Measurements from ENCODE around the gene LSP1. TPM values are rescaled to one million over a fixed set of nuclear protein-coding genes. Genes with fewer than 3 reads are reported as not detected.

The LSP1 gene
- total and polyA plus RNA-seq, 2 of the 8 experiments (the other 6 are each of a cell fraction or from before 2014, with no cell fraction given) = 0.03 TPM; not detected in 1

- H3K27me3 ChIP-seq (replicated peaks in 1 of 4; ENCODE audit: control insufficient read depth in 3 of 4, extremely low read depth in 1 of 4, insufficient read depth in 3 of 4, low read length in 3 of 4) = no peaks in the 10 kb centered on the region
- no peak overlapping the region for H3K56ac ChIP-seq (replicated peaks; ENCODE audit: insufficient read length, low read depth, low read length)
- H3K9me3 ChIP-seq (ENCODE audit: insufficient read depth in 2 of 2, low read depth in 1 of 2, low read length in 1 of 2) = no peaks in the 10 kb centered on the region
- H3K14ac ChIP-seq (ENCODE audit: insufficient read length) = no peak overlapping the region
- H2AFZ ChIP-seq (ENCODE audit: low read length) = no peak overlapping the region
- H3K4ac ChIP-seq (replicated peaks; ENCODE audit: insufficient read length, low read depth, low read length) = no peak overlapping the region
- FAIRE-seq = no peak
- DNase-seq (ENCODE audit: low read depth in 1 of 2, low spot score in 2 of 2) = no peak
- H3K27ac ChIP-seq (ENCODE audit: low read depth, low read length) = no peak overlapping the region
- H3K23me2 ChIP-seq (ENCODE audit: low read depth, low read length) = no peaks in the 10 kb centered on the region
- H2BK15ac ChIP-seq (ENCODE audit: low read length) = no peak overlapping the region
- no peak overlapping the region for H4K91ac ChIP-seq (replicated peaks; ENCODE audit: insufficient read length, low read length)
- H3K23ac ChIP-seq (ENCODE audit: insufficient read length) = no peak overlapping the region
- CTCF ChIA-PET (ENCODE audit: partially characterized antibody) = interaction anchor here (0.8 to 0.9 kb wide), 3 partner anchors 9 to 49 kb away, joined by 3 to 4 read pairs (median 3); no protein-coding TSS in a partner anchor
- 93% methylated on average over 32 of the region's 41 CpGs; no CpG with 5 or more reads in 1 of the 2 experiments for WGBS, 2 experiments (ENCODE audit: extremely low coverage in 1 of 2, insufficient coverage in 1 of 2, insufficient read length in 1 of 2, insufficient replicate concordance in 2 of 2, low coverage in 1 of 2, low lambda C conversion rate in 2 of 2, missing lambda C conversion rate in 1 of 2)
- peaks cover 0 to 3% (median 0%) of the 10 kb centered on the region in 4 experiments; a peak in 3 of 7 replicates for H3K4me1 ChIP-seq (replicated peaks in 1 of 4; ENCODE audit: control insufficient read depth in 3 of 4, insufficient read depth in 4 of 4, low read length in 3 of 4)
- H3K79me2 ChIP-seq (ENCODE audit: control insufficient read depth in 1 of 2, insufficient read depth in 2 of 2, low read length in 2 of 2) = no peaks in the 10 kb centered on the region
- peak overlapping the region; percentile 35 for H4K8ac ChIP-seq (ENCODE audit: extremely low read depth, insufficient read depth, low read length)
- no peak overlapping the region for H4K5ac ChIP-seq (ENCODE audit: insufficient read length, low read depth, low read length)
- H2BK120ac ChIP-seq (replicated peaks; ENCODE audit: low read depth, low read length) = no peak overlapping the region
- H3K9ac ChIP-seq (replicated peaks in 1 of 4; ENCODE audit: extremely low read depth in 1 of 4, low read depth in 3 of 4, low read length in 3 of 4) = no peak overlapping the region
- no peaks in the 10 kb centered on the region for H4K20me1 ChIP-seq (replicated peaks in 1 of 2; ENCODE audit: control insufficient read depth in 1 of 2, insufficient read depth in 2 of 2, low read length in 2 of 2)
- POLR2A ChIA-PET (ENCODE audit: partially characterized antibody) = no interaction called here
- TF ChIP-seq KDM1A (IDR thresholded peaks at IDR 0.05; ENCODE audit: borderline replicate concordance, low read length) (no peak), E2F6 (IDR thresholded peaks at IDR 0.05) (peak; percentile 41; the same call in 1 of the 2 replicates)
- 0 out of 2 replicates have a peak overlapping the region, but pooled peaks have one; percentile 60 for H2BK12ac ChIP-seq (ENCODE audit: low read depth, low read length)
- no peaks in the 10 kb centered on the region for H3K79me1 ChIP-seq (ENCODE audit: low read depth, low read length)
- H3K4me2 ChIP-seq (ENCODE audit: insufficient read depth in 1 of 2, low read depth in 2 of 2, low read length in 2 of 2) = no peak overlapping the region
- no peak overlapping the region for H2BK20ac ChIP-seq (ENCODE audit: low read length)
- H3K18ac ChIP-seq (ENCODE audit: extremely low read depth, low read length) = no peak overlapping the region
- no peak overlapping the region for H2AK5ac ChIP-seq (ENCODE audit: low read depth, low read length)
- H3K36me3 ChIP-seq (ENCODE audit: control insufficient read depth in 2 of 4, insufficient read depth in 4 of 4, low read length in 3 of 4) = no peaks in the 10 kb centered on the region
- no peak overlapping the region for H3K4me3 ChIP-seq (ENCODE audit: extremely low read depth in 1 of 4, insufficient read depth in 2 of 4, low read depth in 3 of 4, low read length in 4 of 4)
- H2BK5ac ChIP-seq (ENCODE audit: low read depth, low read length) = peak overlapping the region; percentile 39; the same call in 1 of the 2 replicates
Measured at GRCh38 chr11:1926156-1927025, 73.5 kb downstream of the LSP1 start.

Data from H1 (cell line).